DMS53 (cell line): ENCODE data around the gene RB1.
"Not testable (repeated sequence)": the region's sequence is repeated elsewhere in the genome, so short reads cannot be mapped to it uniquely, and the experiment has no call there.

Source experiments
- DNase-seq: peaks from one replicate; lab custom pipeline; 2025; lab: John Stamatoyannopoulos, UW

Gene RB1

DNA sequence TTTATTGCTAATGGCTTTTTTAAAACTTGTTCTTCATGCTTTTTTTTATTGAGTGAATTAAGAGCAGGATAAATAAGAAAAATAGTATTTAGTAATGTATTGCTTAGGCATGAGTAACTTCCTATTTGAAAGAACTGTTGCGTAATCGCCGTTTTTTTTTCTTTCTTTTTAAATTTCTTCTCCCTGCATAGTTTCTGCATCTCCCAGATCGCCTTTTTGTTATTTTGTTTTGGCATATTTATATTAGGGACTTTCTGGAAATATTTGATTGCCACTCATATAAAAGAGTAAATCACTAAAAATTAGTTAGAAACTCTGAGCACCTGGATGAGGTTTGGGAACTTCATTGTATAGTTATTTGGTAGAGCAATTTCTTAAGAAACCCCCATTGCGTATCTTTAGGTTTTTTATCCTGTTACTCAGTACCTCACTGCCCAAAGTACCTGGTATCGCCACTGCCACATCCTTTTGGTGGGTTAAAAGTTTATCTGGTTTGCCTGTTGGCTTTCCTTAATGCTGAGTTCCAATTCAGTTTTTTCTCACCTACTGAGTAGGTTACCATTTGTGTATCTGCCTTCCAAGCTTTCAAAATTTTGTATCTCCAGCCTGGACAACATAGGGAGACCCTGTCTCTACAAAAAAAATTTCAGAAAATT, 145.5 kb downstream of the RB1 start:
- DNase-seq: no peak

DNA sequence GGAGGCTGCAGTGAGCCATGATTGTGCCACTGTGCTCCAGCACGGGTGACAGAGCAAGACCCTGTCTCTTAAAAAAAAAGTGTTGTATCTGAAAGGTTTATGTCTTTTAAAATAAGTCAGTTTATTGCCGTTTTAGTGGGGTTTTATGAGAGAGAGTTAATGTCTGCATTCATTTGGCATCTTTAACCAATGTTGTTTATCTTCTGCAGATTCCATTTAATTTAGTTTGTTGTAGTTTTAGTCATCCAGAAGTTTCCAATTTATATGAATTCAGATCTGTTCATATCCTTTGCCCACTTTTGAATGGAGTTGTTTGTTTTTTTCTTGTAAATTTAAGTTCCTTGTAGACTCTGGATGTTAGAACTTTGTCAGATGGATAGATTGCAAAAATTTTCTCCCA, 146.1 kb downstream of the RB1 start:
- DNase-seq: no peak

GRCh38 chr13:48451196-48451595, 147.6 kb downstream of the RB1 start:
- DNase-seq: not testable (repeated sequence)

DNA sequence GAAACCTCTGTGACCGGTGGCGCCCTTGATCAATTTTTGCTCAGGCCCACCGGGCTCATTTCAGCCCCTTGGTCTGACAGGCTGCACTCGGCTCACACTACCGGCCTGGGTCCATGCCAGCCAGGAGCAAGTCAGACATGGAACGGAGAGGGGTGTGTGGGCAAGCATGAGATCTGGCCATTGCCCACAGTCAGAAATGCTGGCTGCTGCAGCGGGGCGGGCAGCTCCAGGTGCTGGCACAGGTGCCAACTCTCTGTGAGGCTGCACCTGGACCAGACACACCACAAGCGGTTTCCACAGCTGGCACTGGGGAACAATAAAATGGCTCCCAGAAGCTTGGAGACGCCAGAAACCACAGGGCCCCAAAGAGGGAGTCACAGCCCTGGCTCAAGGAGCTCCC, 153.0 kb downstream of the RB1 start:
- no peak for DNase-seq

DNA sequence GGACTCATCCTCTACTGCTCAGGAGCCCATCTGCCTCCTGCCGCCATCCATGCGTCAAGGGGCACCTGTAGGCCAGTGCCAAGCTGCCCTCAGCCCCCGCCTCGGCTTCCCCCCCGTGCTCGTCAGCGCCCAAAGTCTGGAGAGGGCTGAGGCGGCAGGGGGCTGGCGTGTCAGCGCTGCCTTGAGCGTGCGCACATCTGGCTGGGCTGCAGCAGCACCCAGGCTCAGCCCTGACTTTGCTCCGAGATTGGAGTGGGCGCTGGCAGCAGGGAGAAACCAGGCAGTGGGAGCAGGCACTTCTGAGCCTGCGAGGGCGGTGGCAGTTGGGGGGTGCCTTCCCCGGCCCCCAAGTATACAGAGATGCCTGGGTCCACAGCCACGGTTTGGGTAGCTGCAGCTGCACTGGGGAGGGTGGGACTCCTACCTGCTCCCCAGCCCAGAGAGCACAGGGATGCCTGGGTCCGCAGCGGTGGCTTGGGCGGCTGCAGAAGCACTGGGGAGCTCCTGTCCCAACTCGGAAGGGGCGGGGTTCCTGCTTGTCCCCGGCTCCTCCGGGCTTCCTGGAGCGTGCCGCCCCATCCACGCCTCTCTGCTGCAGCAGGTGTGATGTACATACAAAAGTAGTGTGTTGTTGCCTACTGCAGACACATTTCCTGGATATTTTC, 154.2 kb downstream of the RB1 start:
- no peak for DNase-seq

GRCh38 chr13:48475230-48475629, 171.7 kb downstream of the RB1 start:
- DNase-seq: no peak

DNA sequence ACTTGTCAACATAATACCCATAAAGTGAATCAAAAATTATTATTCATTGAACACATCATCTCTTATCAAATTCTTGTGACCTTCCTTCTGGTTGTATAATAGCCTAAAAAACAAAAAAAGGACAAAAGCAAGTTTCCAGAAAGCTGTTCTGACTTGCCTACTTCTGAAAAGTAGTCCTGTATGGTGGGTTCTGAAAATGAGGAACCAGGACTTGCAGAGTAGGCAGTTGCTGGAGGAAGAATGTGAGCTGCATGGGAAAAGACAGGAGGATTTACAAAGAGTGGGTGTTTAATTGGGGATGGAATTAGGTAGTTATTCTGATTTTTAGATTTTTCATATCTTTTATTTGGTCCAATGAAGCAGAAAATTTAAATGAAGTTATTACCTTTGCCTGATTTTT, 172.7 kb downstream of the RB1 start:
- DNase-seq: no peak

DNA sequence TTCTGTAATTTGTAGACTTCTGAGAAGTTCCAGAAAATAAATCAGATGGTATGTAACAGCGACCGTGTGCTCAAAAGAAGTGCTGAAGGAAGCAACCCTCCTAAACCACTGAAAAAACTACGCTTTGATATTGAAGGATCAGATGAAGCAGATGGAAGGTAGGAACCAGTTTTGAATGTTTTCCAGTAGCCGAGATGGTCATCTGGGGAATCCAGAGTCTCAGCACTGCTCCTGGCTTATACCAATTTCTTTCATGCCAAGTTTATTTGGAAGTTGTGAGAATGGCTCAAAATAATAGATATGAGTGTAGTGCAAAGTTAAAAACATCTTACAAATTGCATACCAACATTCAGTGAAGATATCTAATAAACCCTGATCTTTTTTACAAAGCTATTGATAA, 173.1 kb downstream of the RB1 start:
- no peak for DNase-seq

GRCh38 chr13:48477191-48477855, 173.8 kb downstream of the RB1 start:
- no peak for DNase-seq

DNA sequence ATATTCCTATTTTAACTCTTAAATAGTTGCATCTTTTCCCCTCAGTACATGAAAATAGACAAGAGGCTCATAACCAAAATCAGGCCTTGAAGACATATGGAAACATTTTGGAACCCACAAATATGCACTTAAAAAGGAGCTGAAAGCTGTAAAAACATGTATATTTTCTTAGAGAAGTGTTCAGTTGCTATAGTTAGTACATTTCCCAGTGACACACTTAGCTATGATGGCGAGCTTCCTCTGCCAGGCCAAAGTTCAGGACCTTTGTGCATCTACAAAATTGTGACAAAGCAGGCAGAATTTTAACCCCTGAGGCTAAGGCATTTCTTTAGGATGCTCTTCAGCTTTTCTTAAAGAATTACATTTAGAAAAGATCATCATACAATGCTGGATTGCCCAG, 174.8 kb downstream of the RB1 start:
- DNase-seq: no peak

DNA sequence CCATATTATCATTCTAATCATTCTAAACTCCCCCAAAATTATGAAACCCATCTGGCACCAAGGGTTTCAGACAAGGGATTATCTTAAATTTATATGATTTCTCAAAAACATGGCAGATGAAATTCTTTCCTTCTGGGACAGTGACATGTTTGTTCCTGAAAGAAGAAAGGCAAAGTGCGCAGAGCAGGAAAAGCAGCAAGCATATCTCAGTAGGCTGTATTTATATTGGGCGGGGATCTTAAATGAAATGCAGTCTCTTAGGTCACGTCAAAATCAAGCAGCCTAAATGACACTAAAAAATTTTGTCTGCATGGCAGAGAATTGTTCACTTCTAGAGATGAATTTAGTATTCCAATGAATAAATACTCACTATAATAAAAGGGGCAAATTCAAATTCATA, 180.0 kb downstream of the RB1 start:
- no peak for DNase-seq

GRCh38 chr13:48485432-48485831, 181.9 kb downstream of the RB1 start:
- no peak for DNase-seq

DNA sequence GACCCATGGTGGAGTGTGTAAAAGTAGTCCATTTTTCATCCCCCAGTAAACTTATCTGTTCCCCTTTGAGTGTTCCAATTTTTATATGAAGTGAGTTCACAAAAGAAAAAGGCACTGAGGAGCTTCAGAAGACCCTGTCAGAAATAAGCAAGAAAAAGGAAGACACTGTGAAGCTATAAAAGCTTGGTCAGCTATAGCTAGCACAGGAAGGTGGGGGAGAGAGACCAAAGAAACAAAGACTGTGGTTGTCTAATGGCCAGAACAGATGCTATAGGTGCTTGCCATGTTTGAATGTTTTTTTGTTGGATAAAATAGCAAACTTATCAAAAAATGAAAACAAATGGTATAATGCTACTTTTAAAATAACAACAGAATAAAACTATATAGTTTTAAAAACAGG, 182.8 kb downstream of the RB1 start:
- DNase-seq: no peak

DNA sequence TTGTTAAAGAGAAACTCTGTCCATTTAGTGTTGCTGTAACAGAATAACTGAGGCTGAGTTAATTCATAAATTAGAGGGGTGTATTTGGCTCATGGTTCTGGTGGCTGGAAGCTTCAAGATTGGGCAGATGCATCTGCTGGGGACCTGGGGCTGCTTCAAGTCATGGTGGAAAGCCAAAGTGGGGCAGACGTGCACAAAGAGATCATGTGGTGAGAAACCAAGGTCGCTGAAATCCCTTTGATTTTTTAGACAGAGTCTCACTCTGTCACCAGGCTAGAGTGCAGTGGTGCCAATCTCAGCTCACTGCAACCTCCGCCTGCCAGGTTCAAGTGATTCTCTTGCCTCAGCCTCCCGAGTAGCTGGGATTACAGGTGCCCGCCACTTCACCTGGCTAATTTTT, 183.3 kb downstream of the RB1 start:
- DNase-seq: no peak

DNA sequence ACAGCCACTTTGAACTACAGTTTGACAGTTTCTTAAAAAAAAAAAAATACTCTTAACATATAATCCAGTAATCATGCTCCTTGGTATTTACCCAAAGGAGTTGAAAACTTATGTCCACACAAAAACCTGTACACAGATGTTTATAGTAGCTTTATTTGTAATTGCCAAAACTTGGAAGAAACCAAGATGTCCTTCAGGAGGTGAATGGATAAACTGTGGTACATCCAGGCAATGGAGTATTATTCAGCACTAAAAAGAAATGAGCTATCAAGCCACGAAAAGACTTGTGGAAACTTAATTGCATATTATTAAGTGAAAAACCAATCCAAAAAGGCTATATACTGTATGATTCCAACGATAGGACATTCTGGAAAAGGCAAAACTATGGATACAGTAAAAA, 184.4 kb downstream of the RB1 start:
- DNase-seq: no peak

DNA sequence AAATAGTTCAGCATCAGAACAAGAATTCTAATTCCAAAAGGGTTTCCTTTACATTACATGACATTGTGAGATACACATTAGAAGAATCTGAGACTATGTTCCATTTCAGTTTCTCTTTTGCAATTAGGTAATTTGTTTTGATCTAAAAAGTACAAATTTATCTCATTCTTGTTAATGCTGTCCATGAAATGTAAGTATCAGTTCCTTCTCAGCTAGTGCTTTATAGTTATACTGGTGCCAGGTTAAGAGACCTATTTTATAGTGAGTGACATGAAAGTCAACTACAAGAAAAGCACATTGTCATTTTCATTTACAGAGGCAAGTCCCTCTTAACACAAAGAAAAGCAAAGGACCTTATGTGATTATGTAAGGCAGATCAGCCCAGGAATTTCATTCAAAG, 185.4 kb downstream of the RB1 start:
- no peak for DNase-seq

DNA sequence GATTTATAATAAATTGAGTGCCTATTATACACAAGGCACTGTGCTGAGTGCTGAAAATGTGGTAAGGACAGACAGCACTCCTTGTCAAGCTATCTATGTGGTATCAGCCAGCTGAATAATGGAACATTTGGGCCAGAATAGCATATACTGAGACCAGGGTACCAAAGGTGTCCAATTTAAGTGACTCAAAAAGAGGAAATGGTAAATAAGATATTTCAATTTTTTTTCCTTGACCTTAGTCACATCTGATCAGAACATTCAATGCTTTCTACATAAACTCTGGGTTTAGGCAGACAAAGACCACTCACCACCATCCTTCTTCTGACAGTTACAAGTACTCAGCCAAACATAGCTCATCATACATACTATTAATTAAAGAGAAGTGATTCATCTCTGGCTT, 186.1 kb downstream of the RB1 start:
- no peak for DNase-seq

- no peak for DNase-seq
Observed at GRCh38 chr13:48490241-48490640, 186.7 kb downstream of the RB1 start.

GRCh38 chr13:48491423-48492095, 188.0 kb downstream of the RB1 start:
- no peak for DNase-seq

DNA sequence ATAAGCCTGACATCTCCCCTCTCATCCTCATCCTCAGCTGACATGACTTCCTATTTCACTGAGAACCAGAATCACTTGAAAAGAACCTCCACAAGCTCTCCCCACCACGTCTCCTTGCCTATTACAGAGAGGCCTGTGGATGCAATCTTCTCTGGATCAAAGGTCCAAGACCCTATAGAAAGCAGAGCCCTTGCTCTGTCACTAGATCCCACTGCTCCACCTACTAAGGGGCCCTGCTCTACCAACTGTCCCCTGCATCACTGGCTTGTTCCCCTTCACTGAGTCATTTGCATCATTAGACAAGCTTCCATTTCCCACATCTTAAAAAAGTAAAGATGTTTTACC, 188.5 kb downstream of the RB1 start:
- no peak for DNase-seq

GRCh38 chr13:48492470-48493065, 189.0 kb downstream of the RB1 start:
- DNase-seq: no peak

DNA sequence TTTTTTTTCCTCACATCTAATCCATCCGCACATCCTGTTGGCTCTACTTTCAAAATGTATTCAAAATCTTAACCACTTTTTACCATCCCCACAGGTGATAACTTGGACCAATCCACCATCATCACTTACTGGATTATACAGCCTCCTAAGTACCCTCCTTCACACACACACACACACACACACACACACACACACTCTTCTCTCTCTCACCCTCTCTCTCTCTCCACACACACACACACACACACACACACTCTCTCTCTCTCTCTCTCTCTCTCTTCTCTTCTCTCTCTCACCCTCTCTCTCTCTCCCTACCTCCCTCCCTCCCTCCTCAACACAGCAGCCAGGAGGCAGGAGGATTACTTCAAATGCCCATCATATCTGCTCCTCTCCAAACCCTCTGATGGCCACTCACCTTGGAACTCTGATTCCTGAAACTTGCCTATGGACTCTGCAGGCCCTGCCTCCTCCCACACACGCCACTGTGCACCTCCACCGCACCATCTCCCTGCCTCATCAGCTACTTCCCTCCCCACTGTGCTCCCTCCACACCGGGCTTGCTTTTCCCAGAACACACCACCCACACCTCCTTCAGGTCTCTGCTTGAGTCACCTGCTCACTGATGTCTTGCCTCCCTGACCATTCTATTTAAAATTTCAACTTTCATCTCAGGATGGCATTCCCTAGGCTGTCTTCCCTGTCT, 189.7 kb downstream of the RB1 start:
- no peak for DNase-seq
